Hypothalamus (tissue), 51 donors: ENCODE data around the gene WASL.
"Not testable (repeated sequence)": the region's sequence is repeated elsewhere in the genome, so short reads cannot be mapped to it uniquely, and the experiment has no call there.

Source experiments
- DNase-seq, 51 donors: peaks; one replicate each; lab custom pipeline; 2025; lab: John Stamatoyannopoulos, UW

Gene WASL

GRCh38 chr7:123635551-123636359, 113.0 kb downstream of the WASL start:
- no peak for DNase-seq

GRCh38 chr7:123634011-123634573, 114.7 kb downstream of the WASL start:
- not testable (repeated sequence) for DNase-seq

- no peak for DNase-seq
Observed at GRCh38 chr7:123633553-123633952, 115.2 kb downstream of the WASL start.

- DNase-seq, result no peak
Observed at GRCh38 chr7:123632808-123633207, 116.0 kb downstream of the WASL start.
